Putamen (tissue), 1 donor: Measurements from ENCODE around the gene ASCC1.
"Not testable (repeated sequence)": the region's sequence is repeated elsewhere in the genome, so short reads cannot be mapped to it uniquely, and the experiment has no call there.

ENCODE experiments used
- DNase-seq: peaks from one replicate; pipeline ENCODE4 v3.0.0-alpha.2; 2016; ENCODE audit warnings: low spot score

Gene ASCC1

DNA sequence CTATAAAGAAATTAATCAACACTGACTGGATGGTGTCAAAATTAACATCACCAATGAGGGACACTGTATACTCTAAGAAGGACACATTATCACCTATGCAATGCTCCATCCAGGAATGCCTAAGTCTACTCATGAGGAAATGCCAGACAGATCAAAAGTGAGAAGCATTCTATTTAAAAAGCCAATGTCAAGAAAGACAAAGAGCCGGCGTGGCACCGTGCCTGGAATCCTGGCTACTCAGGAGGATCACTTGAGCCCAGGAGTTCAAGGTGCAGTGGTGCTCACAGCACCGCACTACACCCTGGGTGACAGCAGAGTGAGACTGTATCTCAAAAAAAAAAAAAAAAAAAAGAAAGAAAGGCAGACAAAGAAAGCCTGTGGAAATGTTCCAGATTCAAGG is 45.8 kb downstream of the ASCC1 start:
- no peak for DNase-seq

DNA sequence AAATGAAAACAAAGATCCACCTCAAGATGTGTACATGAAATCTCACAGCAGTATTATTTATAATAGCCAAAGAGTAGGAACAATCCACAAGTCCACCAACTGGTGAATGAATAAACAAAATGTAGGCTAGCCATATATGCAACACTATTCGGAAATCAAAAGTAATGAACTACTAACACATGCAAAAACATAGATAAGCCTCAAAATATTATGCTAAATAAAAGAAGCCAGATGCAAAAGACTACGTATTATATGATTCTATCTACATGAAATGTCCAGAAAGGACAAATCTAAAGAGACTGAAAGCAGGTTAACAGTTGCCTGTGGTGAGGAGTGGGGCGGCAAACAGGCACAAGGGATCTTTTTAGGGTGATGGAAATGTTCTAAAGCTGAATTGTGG is 49.0 kb downstream of the ASCC1 start:
- no peak for DNase-seq

DNA sequence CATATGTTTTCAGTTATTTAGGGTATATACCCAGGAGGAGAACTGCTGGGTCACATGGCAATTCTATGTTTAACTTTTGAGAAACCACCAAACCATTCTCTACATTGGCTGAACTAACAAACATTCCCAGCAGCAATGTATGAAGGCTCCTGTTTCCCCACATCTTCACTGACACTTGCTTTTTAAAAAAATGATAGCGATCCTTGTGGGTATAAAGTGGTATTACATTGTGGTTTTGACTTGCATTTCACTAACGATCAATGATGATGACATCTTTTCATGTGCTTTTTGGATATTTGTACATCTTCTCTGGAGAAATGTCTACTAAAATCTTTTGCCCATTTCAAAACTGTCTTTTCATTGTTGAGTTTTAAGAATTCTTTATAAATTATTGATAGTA is 51.5 kb downstream of the ASCC1 start:
- DNase-seq: no peak

DNA sequence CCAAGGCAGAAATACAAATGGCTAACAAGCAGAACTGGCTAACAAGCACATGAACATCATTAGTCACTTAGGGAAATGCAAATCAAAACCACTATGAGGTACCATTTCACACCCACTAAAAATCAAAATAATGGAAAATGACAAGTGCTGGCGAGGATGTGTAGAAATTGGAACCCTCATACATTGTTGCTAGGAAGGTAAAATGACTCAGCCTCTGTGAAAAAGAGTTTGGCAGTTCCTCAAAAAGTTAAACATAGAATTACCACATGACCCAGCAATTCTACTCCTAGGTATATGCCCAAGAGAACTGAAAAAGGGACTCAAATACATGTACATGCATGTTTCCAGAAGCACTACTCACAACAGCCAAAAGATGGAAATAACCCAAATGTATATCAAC is 53.1 kb downstream of the ASCC1 start:
- peak; percentile 50 for DNase-seq

DNA sequence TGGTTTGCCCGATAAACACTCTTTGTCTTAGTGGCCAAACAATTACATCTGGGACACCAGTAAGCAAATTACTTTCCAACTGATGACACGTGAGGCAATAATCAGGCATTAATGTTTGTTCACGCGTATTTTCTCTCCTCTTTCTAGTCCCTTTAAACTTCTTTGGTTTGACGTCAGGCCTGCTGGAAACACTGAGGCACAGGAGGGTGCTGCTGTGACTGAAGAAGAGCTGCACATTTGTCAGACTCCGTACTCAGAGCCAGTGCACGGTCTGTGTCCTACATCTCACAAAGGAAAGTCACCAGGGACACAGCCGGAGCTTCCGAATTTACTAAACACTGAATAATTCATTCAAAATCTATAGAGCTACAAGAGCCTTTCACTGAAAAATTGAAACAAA is 57.9 kb downstream of the ASCC1 start:
- peak; percentile 50 for DNase-seq

DNA sequence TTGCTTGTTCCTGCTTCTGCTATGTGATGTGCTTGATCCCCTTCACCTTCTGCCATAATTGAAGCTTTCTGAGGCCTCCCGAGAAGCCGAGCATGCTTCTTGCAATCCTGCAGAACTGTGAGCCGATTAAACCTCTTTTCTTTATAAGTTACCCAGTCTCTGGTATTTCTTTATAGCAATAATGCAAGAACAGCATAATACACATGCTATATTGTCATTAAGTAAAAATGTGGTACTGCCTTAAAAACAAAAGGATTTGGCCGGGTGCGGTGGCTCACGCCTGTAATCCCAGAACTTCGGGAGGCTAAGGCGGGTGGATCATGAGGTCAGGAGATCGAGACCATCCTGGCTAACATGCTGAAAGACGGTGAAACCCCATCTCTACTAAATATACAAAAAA is 59.9 kb downstream of the ASCC1 start:
- no peak for DNase-seq

DNA sequence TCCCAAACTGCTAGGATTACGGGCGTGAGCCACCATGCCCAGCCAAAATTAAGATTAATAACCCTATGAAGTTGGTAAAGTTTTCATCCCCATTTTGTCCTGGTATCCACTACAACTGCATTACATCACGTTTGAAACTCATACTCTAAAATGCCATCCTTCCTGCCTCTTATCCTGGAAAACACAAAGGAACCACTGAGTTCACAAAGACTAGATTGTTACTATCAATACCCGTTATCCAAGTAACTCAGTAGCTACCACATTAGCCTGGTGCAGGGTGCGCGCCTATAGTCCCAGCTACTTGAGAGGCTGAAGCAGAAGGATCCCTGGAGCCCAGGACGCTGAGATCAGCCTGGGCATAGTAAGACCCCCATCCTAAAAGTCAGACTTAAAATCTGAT is 63.8 kb downstream of the ASCC1 start:
- DNase-seq: no peak

DNA sequence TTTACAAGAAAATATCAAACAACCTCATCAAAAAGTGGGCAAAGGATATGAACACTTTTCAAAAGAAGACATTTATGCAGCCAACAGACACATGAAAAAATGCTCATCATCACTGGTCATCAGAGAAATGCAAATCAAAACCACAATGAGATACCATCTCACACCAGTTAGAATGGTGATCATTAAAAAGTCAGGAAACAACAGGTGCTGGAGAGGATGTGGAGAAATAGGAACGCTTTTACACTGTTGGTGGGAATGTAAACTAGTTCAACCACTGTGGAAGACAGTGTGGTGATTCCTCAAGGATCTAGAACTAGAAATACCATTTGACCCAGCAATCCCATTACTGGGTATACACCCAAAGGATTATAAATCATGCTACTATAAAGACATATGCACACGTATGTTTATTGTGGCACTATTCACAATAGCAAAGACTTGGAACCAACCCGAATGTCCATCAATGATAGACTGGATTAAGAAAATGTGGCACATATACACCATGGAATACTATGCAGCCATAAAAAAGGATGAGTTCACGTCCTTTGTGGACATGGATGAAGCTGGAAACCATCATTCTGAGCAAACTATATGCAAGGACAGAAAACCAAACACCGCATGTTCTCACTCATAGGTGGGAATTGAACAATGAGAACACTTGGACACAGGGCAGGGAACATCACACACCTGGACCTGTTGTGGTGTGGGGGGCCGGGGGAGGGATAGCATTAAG is 65.2 kb downstream of the ASCC1 start:
- not testable (repeated sequence) for DNase-seq

DNA sequence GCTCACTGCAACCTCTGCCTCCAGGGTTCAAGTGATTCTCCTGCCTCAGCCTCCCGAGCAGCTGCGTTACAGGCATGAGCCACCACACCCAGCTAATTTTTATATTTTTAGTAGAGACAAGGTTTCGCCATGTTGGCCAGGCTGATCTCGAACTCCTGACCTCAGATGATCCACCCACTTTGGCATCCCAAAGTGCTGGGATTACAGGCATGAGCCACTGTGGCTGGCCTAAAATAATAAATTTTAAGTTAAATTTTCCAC is 68.8 kb downstream of the ASCC1 start:
- DNase-seq: not testable (repeated sequence)

DNA sequence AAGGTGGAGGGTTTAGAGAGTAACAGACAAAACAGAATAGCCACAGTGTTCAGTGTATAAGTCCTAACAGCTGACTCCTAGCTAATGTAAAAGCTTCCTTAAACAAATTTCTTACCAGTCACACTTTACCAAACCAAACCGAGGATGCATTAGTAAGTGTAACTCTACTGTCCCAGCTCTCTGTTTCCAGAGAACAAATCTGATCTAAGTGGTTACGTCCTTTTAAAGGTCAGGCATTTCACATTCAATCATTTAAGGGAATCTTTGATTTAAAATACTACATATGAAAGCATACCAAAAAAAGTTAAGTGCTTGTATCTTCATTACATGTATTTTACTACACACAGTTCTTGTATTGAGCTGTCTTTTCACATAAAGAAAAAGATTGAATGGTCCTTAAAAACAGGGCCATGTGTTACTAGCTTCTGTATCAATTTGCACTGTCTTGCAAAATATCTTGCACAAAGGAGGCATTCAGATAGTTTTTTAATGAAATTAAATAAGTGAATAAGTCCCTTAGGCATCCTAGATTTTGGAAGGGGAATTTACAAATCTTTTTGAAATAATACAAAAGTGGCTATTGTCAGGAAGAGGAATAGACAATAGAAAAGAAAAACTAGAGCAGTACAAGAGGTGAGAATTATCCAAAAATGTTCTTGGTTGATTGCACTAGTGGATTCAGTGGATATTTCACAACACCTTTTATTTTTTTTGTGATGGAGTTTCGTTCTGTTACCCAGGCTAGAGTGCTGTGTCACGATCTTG is 69.3 kb downstream of the ASCC1 start:
- no peak for DNase-seq

DNA sequence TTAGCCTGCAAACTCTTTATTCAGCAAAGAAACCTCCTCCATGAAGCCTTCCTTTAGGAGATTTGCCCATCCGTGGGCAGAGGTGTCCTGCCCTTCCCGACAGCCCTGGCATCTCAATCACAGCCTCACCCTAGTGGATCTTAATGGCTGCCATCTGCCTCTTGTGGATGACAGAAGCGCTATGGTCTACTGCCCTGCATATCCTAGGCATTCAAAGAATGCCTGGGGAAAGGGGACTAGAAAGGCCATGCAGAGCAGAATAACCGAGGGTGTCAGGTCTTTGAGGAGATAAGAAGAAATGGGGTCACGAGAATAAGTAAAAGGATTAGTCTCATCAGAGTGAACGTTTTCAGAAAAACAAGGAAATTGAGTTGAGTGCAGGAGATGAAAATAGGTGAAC is 70.0 kb downstream of the ASCC1 start:
- no peak for DNase-seq

DNA sequence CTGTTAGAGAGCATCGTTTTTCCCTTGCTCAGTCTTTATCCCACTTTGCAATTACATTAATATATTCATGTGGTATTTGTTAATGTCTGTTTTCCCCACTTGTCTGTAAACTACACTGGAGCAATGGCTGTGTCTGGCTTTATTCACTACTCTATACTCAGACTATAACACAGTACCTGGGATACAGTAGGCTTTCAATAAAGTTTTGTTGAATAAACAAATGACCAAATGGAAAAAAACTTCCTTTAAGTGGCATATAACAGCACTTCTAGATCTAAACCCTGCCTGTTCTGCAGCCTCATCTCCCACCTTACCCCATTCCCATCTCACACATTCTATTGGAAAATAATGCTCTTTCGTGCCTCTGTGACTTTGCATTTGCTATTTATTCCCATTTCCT is 70.4 kb downstream of the ASCC1 start:
- DNase-seq: no peak

DNA sequence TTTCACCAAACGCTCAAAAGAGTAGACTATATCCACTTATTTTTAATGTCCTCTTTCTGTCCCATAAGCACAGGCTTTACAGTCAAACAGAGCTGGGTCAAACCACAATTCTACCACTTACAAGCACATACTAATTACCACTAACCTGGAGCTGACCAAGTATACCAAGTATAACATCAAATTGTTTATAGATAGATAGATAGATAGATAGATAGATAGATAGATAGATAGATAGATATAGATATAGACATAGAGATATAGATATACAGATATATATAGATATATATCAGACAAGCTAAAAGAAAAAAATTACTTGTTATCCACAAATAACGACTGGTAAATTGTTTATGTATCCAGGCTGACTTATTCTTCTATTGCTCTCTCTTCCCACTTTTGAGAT is 75.2 kb downstream of the ASCC1 start:
- no peak for DNase-seq

DNA sequence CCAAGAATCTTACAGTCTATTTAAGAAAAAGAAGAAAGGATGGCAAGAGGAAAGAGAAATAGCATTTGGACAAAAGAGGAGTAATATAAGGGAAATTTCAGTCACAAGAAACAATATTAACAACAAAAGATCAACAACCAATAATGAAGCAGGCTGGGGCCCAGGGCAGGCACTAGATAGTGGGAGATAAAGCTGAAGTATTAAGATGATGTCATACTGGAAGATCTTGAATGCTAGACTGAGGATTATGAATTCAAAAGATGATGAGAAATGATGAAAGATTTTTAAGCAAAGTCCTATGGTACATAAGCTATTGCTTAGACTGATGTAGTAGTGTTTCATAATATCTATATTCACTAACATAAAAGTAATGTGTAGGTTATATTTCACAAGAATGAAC is 75.9 kb downstream of the ASCC1 start:
- no peak for DNase-seq

DNA sequence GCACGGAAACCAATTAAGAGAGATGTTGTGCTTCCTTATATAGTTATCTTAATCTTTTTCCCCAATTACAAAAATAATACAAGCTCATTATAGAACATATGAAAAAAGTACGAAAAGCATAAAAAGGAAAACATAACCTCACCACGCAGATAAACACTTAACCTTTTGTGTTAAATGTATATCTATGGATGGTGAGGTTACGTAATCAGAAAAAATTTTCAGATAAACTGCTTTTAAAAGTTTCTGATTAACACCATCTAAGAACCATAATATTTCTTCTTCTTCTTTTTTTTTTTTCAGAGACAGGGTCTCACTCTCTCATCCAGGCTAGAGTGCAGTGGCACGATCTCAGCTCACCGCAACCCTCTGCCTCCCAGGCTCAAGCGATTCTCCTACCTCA is 78.5 kb downstream of the ASCC1 start:
- no peak for DNase-seq

DNA sequence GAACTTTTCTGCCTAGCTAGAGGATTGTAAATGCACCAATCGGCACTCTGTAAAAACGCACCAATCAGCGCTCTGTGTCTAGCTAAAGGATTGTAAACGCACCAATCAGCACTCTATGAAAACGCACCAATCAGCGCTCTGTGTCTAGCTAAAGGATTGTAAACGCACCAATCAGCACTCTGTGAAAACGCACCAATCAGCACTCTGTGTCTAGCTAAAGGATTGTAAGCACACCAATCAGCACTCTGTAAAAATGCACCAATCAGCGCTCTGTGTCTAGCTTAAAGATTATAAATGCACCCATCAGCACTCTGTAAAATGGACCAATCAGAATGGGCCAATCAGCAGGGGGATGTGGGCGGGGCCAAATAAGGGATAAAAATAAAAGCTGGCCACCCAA is 79.9 kb downstream of the ASCC1 start:
- not testable (repeated sequence) for DNase-seq

DNA sequence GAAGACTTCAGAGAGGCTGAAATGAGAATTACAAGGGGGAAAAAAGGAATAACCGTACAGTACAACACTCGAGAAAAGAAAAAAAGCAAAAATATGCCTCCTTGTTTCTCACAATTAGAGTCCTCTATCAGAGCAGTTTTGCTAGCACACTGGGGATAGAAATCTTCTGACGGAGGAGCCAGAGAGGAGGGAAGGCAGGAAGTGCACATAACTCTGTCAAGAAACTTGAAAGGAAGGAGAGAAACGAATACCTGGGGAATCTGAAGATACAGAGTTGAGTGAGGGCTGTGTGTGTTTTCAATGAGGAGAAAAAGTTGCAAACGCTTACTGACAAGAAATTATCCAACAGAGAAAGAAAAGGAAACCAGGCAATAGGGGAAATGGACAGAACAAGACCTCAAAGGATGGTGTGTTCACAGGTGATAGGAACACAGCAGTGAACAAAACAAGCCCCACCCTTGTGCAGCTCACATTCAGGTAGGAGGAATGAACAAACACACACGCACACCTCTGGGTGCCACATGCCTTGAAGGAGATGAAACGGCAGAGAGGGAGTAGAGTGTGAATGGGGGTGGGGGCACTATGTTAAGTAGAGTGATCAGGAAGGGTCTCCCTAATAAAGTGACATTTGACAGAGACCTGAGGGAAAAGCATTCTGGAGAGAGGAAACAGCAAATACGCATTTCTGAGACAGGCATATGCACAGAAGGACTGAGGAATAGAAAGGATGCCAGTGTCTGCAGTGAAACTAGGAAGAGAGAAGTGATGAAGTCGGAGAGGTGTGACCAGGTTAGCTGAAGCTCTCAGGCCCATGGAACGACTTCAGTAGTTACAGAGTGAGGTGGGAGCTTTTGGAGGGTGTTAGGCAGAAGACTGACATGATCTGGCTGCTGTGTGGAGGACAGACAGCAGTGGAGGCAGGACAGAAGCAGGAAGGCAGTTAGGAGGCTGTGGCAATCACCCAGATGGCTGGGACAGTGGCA is 81.0 kb downstream of the ASCC1 start:
- no peak for DNase-seq

DNA sequence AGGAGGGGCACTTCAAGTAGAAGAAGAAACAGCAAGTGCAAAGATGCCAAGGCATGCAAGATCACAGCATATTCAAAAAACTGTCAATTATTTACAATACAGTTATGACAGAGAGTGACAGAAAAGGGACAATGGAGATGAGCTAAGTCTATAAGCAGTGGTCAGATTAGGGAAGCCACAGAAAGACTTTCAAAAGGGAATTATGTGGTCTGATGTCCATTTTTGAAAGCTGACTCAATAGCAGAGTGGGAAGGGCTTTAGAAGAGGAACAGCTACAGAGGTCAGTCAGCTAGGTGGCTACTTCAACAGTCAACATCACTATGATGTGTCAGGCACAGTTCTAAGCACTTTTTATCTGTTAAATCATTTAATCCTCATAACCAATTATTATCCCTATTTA is 82.6 kb downstream of the ASCC1 start:
- no peak for DNase-seq

DNA sequence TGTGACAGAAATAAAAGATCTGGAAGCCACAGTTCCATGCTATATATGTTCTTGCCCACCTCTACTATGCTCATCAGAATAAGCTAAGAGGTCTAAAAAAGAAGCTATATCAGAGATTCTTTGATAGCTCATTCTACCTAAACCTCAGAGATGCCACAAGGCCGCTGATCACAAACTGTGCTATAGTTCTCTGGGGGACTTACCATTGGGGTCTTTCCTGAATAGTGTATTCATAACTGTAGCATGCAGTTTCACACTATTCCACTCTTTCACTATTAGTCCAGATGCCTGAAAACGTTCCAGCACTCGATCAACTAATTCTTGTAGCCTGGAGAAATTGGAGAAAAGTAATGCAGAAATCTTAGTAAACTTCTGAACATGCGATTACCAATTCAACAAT is 83.2 kb downstream of the ASCC1 start:
- DNase-seq: no peak

DNA sequence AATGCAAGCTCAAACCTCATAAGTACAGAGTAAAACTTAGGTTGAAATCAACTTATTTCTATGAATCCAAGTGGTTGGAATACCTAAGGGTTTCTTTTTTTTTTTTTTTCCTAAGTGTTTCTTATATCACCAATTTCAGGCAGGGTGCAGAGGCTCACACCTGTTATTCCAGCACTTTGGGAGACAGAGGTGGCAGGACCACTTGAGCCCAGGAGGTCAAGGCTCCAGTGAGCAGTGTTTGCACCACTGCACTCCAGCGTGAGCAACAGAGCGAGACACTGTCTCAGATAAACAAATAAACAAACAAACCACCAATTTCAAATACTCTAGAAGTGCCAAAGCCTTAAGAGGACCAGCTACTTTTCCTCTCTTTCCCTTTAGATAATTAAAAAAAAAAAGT is 88.5 kb downstream of the ASCC1 start:
- DNase-seq: no peak

DNA sequence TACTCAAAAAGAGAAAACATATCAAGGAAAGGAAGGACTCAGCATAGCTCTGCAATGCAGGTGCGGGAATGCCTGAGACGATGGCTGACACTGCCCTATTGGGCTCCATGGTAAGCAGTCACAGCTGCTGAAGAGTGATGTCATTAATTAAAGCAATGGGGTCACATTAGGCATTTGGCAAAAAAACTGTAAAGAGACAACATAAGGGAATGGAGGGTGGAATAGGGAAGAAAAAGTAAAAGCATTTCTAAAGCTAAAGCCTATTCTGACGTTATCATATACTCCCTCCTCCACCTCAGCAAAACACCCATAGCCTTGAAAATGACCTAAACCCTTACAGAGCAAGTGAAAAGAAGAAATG is 89.2 kb downstream of the ASCC1 start:
- DNase-seq: no peak

DNA sequence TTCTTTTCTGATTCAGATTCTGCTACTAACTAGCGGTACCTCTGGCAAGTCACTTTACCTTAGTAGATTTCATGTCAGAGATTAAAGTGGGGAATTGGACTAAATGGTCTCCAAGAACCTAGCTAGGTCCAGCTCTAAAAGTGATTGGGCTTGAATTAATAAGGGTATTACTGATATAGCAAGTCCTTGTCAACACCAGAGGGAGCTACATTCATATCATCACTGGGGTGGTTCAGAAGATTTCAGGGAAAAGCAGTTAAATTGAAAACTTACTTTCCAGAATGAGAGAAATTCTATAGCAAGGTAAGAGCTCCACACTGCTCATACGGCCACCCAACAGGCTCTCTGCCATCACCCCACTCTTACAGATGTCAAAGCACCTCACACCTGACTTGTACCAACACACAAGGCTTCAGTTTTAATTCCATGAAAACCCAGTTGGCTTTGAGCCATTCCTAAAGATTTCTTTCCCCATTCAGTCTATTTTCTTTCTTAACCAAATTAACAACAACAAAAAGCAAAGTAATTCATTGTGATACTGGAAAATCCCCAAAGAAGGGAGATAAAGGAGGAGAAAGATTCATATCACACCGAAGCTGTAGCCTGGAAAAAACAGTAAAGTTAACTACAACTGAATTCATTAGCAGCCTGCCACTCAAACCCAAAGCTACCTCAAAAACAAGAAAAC is 89.7 kb downstream of the ASCC1 start:
- peak; percentile 46 for DNase-seq
